K562 (cell line): ENCODE data around the gene MSANTD4. TPM values are rescaled to one million over a fixed set of nuclear protein-coding genes. Genes with fewer than 3 reads are reported as not detected.

Experiments used
- ARNT ChIP-seq, 2 experiments: fragments of 450-650 bp; IDR thresholded peaks; 2 replicates each; pipeline ENCODE4 v1.6.1; 2016; ENCODE audit warnings: mild to moderate bottlenecking in 1 of 2
- BRF1 ChIP-seq: IDR thresholded peaks from 3 replicates; pipeline ENCODE4 v1.6.1; 2011; ENCODE audit warnings: borderline replicate concordance, mild to moderate bottlenecking; ENCODE audit not compliant: insufficient read length; ENCODE audit errors: extremely low read depth
- DIDO1 ChIP-seq: fragments of 450-650 bp; IDR thresholded peaks from 2 replicates; pipeline ENCODE4 v1.6.1; 2016; ENCODE audit warnings: low read depth, missing biosample characterization, missing genetic modification characterization
- MBD2 ChIP-seq: sonication (generic); IDR thresholded peaks from 2 replicates; pipeline ENCODE4 v1.6.1; 2016; ENCODE audit warnings: low read depth, borderline replicate concordance
- MTA2 ChIP-seq: fragments of 450-650 bp; IDR thresholded peaks from 2 replicates; pipeline ENCODE4 v1.6.1; 2016; ENCODE audit warnings: low read depth
- POLR2A ChIP-seq: fragments of 450-650 bp; conservative IDR thresholded peaks from 2 replicates; pipeline ENCODE4 v1.6.1; 2016
- POLR2G ChIP-seq: fragments of 200-400 bp; formaldehyde crosslinking; IDR thresholded peaks from 2 replicates; pipeline ENCODE4 v1.6.1; 2017; ENCODE audit warnings: low read depth, mild to moderate bottlenecking, antibody characterized with exemption, low read length, moderate library complexity
- POLR3G ChIP-seq: IDR thresholded peaks from 2 replicates; pipeline ENCODE4 v1.6.1; 2011; ENCODE audit not compliant: insufficient read length, insufficient replicate concordance; ENCODE audit errors: extremely low read depth
- SMARCC2 ChIP-seq: fragments of 450-650 bp; IDR thresholded peaks from 2 replicates; pipeline ENCODE4 v1.6.1; 2017; ENCODE audit warnings: antibody characterized with exemption, moderate library complexity, mild to moderate bottlenecking, low read depth
- SUPT5H ChIP-seq: fragments of 450-650 bp; IDR thresholded peaks from 2 replicates; pipeline ENCODE4 v1.6.1; 2016
- ZEB2 ChIP-seq: fragments of 450-650 bp; IDR thresholded peaks from 2 replicates; pipeline ENCODE4 v1.6.1; 2016
- ZNF212 ChIP-seq: fragments of 450-650 bp; formaldehyde crosslinking; IDR thresholded peaks from 2 replicates; pipeline ENCODE4 v1.4.0; 2020; ENCODE audit warnings: mild to moderate bottlenecking
- polyA plus RNA-seq, 8 experiments: library from polyadenylated mRNA; depleted of rRNA in 4 of 8; stranded (reverse) in 5 of 8; unstranded in 3 of 8; fragments of >200 nt; fragmentation: Nextera tagmentation in 2 of 8; fragmentation: Illumina TruSeq in 1 of 8; extraction: Ambion mirVana in 2 of 8; extraction: Trizol in 1 of 8; gene quantifications; 2 replicates each; pipeline versions ENCODE4 v1.2.1 to v1.2.3, GENCODE V29; 2011 to 2014; ENCODE audit warnings: inconsistent platforms in 1 of 8, missing spikeins in 1 of 8
- total RNA-seq, 7 experiments: library from RNA; depleted of rRNA in 6 of 7; stranded (reverse); fragments of >200 nt in 6 of 7; fragmentation: Illumina TruSeq in 2 of 7; extraction: Trizol in 2 of 7; gene quantifications; 2 replicates each; pipeline versions ENCODE4 v1.2.1 to v1.2.3, GENCODE V29; 2011 to 2021; ENCODE audit warnings: low replicate concordance in 1 of 7
- TF ChIP-seq, protein P1 (sequence below): fragments of 450-650 bp; IDR thresholded peaks from 2 replicates; pipeline ENCODE4 v1.6.1; 2018; ENCODE audit not compliant: partially characterized antibody
- TF ChIP-seq, protein P2 (sequence below), 2 experiments: IDR thresholded peaks; 2 replicates each; pipeline ENCODE4 v1.6.1; 2011; ENCODE audit warnings: borderline replicate concordance in 1 of 2, control low read depth in 1 of 2, low read depth in 1 of 2, low read length in 1 of 2, mild to moderate bottlenecking in 1 of 2, mixed read lengths in 1 of 2, moderate library complexity in 1 of 2; ENCODE audit not compliant: insufficient read depth in 1 of 2, insufficient read length in 1 of 2, poor library complexity in 1 of 2, severe bottlenecking in 1 of 2; ENCODE audit errors: extremely low read depth in 1 of 2
- TF ChIP-seq, protein P3 (sequence below): sonication (generic); formaldehyde crosslinking; IDR thresholded peaks from 2 replicates; pipeline ENCODE4 v1.8.1; 2022; ENCODE audit warnings: missing genetic modification reagents
- TF ChIP-seq, protein P4 (sequence below), 2 experiments: fragments of 450-650 bp; IDR thresholded peaks; 2 replicates each; pipeline ENCODE4 v1.6.1; 2018; ENCODE audit warnings: mild to moderate bottlenecking in 2 of 2, low read depth in 1 of 2; ENCODE audit not compliant: partially characterized antibody in 2 of 2

Gene MSANTD4
- total and polyA plus RNA-seq, 9 of the 15 experiments (the other 6 are each of a cell fraction or from before 2014, with no cell fraction given) = 5.0 to 16.4 (median 10.2) TPM

DNA sequence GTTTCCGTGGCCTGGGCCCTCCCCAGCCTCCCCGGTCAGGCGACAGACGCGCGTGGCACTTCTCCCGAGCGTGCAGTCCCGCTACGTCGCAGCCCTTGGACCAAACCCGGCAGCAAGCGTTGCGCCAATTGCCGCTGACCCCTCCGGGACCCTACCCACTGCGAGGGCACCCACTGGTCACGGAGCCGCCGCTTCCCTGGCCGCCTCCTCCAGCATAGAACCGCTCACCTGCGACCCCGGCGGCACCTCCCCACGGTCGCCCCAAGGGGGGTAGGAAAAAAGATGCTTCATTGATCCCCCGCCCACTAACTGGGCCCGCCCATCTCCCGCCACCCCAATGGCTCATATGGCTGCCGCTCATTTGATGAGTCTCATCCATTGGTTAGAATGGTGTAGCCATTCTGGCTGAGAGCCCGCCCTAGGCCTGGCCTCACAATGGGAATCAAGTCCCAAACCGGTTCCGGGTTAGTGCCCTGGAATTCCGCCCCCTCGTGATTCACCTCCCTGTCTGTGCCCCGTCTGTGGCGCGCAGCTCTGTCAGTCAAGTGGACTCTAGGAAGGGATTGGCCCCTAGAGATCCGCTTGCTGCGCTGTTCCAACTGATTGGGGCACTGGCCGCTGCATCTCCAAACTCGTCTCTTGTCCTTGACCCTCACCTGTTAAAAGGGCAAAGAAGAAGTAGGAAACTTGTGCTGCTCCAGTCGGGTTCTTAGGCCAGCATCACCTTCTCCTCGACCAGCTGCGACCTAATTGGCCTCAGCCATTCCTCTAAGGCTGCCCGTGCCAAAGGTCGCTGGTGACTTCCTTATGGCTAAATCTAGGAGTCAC lies at the start of gene MSANTD4 (continued):
- TF ChIP-seq BRF1 = no peak
- TF ChIP-seq SMARCC2 = no peak
- TF ChIP-seq ARNT (IDR thresholded peaks at IDR 0.05) = no peak
- peak; percentile 63; the same call in 1 of the 2 replicates for TF ChIP-seq DIDO1 (tag)
- TF ChIP-seq ZNF212 (CRISPR knock-in tag) = no peak
- TF ChIP-seq, protein P1, sequence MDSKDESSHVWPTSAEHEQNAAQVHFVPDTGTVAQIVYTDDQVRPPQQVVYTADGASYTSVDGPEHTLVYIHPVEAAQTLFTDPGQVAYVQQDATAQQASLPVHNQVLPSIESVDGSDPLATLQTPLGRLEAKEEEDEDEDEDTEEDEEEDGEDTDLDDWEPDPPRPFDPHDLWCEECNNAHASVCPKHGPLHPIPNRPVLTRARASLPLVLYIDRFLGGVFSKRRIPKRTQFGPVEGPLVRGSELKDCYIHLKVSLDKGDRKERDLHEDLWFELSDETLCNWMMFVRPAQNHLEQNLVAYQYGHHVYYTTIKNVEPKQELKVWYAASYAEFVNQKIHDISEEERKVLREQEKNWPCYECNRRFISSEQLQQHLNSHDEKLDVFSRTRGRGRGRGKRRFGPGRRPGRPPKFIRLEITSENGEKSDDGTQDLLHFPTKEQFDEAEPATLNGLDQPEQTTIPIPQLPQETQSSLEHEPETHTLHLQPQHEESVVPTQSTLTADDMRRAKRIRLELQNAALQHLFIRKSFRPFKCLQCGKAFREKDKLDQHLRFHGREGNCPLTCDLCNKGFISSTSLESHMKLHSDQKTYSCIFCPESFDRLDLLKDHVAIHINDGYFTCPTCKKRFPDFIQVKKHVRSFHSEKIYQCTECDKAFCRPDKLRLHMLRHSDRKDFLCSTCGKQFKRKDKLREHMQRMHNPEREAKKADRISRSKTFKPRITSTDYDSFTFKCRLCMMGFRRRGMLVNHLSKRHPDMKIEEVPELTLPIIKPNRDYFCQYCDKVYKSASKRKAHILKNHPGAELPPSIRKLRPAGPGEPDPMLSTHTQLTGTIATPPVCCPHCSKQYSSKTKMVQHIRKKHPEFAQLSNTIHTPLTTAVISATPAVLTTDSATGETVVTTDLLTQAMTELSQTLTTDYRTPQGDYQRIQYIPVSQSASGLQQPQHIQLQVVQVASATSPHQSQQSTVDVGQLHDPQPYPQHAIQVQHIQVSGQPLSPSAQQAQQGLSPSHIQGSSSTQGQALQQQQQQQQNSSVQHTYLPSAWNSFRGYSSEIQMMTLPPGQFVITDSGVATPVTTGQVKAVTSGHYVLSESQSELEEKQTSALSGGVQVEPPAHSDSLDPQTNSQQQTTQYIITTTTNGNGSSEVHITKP = peak; percentile 33
- peak; percentile 59 for TF ChIP-seq SUPT5H
- TF ChIP-seq ZEB2 = peak; percentile 80
- peak; percentile 64 for TF ChIP-seq MTA2
- TF ChIP-seq, protein P2, sequence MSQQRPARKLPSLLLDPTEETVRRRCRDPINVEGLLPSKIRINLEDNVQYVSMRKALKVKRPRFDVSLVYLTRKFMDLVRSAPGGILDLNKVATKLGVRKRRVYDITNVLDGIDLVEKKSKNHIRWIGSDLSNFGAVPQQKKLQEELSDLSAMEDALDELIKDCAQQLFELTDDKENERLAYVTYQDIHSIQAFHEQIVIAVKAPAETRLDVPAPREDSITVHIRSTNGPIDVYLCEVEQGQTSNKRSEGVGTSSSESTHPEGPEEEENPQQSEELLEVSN (IDR thresholded peaks at IDR 0.05; ENCODE audit: borderline replicate concordance in 1 of 2, extremely low read depth in 1 of 2, insufficient read depth in 1 of 2, insufficient read length in 1 of 2, low read depth in 1 of 2, low read length in 1 of 2, poor library complexity in 1 of 2, severe bottlenecking in 1 of 2) = no peak
- peak; percentile 73 for TF ChIP-seq POLR2A
- no peak for TF ChIP-seq POLR3G
- TF ChIP-seq MBD2 = peak; percentile 96
- TF ChIP-seq, protein P3, sequence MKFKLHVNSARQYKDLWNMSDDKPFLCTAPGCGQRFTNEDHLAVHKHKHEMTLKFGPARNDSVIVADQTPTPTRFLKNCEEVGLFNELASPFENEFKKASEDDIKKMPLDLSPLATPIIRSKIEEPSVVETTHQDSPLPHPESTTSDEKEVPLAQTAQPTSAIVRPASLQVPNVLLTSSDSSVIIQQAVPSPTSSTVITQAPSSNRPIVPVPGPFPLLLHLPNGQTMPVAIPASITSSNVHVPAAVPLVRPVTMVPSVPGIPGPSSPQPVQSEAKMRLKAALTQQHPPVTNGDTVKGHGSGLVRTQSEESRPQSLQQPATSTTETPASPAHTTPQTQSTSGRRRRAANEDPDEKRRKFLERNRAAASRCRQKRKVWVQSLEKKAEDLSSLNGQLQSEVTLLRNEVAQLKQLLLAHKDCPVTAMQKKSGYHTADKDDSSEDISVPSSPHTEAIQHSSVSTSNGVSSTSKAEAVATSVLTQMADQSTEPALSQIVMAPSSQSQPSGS (CRISPR knock-in tag) = no peak
- TF ChIP-seq POLR2G = peak; percentile 82
- TF ChIP-seq, protein P4, sequence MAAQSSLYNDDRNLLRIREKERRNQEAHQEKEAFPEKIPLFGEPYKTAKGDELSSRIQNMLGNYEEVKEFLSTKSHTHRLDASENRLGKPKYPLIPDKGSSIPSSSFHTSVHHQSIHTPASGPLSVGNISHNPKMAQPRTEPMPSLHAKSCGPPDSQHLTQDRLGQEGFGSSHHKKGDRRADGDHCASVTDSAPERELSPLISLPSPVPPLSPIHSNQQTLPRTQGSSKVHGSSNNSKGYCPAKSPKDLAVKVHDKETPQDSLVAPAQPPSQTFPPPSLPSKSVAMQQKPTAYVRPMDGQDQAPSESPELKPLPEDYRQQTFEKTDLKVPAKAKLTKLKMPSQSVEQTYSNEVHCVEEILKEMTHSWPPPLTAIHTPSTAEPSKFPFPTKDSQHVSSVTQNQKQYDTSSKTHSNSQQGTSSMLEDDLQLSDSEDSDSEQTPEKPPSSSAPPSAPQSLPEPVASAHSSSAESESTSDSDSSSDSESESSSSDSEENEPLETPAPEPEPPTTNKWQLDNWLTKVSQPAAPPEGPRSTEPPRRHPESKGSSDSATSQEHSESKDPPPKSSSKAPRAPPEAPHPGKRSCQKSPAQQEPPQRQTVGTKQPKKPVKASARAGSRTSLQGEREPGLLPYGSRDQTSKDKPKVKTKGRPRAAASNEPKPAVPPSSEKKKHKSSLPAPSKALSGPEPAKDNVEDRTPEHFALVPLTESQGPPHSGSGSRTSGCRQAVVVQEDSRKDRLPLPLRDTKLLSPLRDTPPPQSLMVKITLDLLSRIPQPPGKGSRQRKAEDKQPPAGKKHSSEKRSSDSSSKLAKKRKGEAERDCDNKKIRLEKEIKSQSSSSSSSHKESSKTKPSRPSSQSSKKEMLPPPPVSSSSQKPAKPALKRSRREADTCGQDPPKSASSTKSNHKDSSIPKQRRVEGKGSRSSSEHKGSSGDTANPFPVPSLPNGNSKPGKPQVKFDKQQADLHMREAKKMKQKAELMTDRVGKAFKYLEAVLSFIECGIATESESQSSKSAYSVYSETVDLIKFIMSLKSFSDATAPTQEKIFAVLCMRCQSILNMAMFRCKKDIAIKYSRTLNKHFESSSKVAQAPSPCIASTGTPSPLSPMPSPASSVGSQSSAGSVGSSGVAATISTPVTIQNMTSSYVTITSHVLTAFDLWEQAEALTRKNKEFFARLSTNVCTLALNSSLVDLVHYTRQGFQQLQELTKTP (IDR thresholded peaks at IDR 0.05; ENCODE audit: low read depth in 1 of 2, partially characterized antibody in 2 of 2) = no peak
